Nephron progenitor cell (in vitro differentiated cells): ENCODE results near the gene TAF13.

ENCODE experiments used
- DNase-seq: peaks from one replicate; pipeline ENCODE4 v3.0.0; 2021
- H3K27ac Mint-ChIP-seq: 2 replicates; pipeline ENCODE4 v1.8.0; 2021; ENCODE audit warnings: mild to moderate bottlenecking, moderate library complexity, mixed read lengths
- H3K27me3 Mint-ChIP-seq: 2 replicates; pipeline ENCODE4 v1.8.0; 2021; ENCODE audit warnings: mild to moderate bottlenecking, low read depth, mixed read lengths; ENCODE audit not compliant: poor library complexity
- H3K36me3 Mint-ChIP-seq: 2 replicates; pipeline ENCODE4 v1.8.0; 2021; ENCODE audit warnings: low read depth, mixed read lengths
- H3K4me1 Mint-ChIP-seq: 2 replicates; pipeline ENCODE4 v1.8.0; 2021; ENCODE audit warnings: mixed read lengths
- H3K4me3 Mint-ChIP-seq: 2 replicates; pipeline ENCODE4 v1.8.0; 2021; ENCODE audit warnings: mild to moderate bottlenecking, moderate library complexity, mixed read lengths
- H3K9me3 Mint-ChIP-seq: 2 replicates; pipeline ENCODE4 v1.8.0; 2021; ENCODE audit warnings: mild to moderate bottlenecking, moderate library complexity, mixed read lengths
- CTCF ChIP-seq: fragments of 200-600 bp; sonication (generic); IDR thresholded peaks from 2 replicates; pipeline ENCODE4 v1.5.0; 2021; ENCODE audit warnings: antibody characterized with exemption

The TAF13 gene

GRCh38 chr1:109048335-109048734 is 27.5 kb downstream of the TAF13 start:
- Mint-ChIP-seq H3K4me1 (no peaks in the 10 kb centered on the region), H3K27ac (no peak overlapping the region), H3K36me3 (no peaks in the 10 kb centered on the region), H3K9me3 (peaks cover 4% of the 10 kb centered on the region), H3K4me3 (no peak overlapping the region), H3K27me3 (peaks cover 43% of the 10 kb centered on the region)
- TF ChIP-seq CTCF: no peak
- no peak for DNase-seq

- Mint-ChIP-seq H3K4me3 (no peak overlapping the region), H3K4me1 (peaks cover 3% of the 10 kb centered on the region), H3K9me3 (no peaks in the 10 kb centered on the region), H3K27me3 (peaks cover 43% of the 10 kb centered on the region), H3K36me3 (no peaks in the 10 kb centered on the region), H3K27ac (no peak overlapping the region)
- no peak for DNase-seq
- TF ChIP-seq CTCF: no peak
These were observed 28.5 kb downstream of the TAF13 start for GRCh38 chr1:109047339-109047738.

- no peaks in the 10 kb centered on the region for H3K9me3 Mint-ChIP-seq
- DNase-seq: no peak
These were observed 29.1 kb downstream of the TAF13 start for GRCh38 chr1:109046671-109047070.

GRCh38 chr1:109045595-109045994 is 30.2 kb downstream of the TAF13 start:
- H3K4me3 Mint-ChIP-seq: no peak overlapping the region
- no peak for DNase-seq
- peaks cover 39% of the 10 kb centered on the region for H3K27me3 Mint-ChIP-seq
- no peak overlapping the region for H3K27ac Mint-ChIP-seq
- no peak for TF ChIP-seq CTCF
- H3K4me1 Mint-ChIP-seq: peaks cover 10% of the 10 kb centered on the region
- H3K36me3 Mint-ChIP-seq: no peaks in the 10 kb centered on the region
- H3K9me3 Mint-ChIP-seq: no peaks in the 10 kb centered on the region

More at GRCh38 chr1:109046671-109047070, 29.1 kb downstream of the TAF13 start:
- no peak for TF ChIP-seq CTCF
- Mint-ChIP-seq H3K4me1 (peaks cover 4% of the 10 kb centered on the region), H3K4me3 (no peak overlapping the region), H3K27ac (no peak overlapping the region), H3K27me3 (peaks cover 43% of the 10 kb centered on the region), H3K36me3 (no peaks in the 10 kb centered on the region)

GRCh38 chr1:109041621-109042468 is 34.0 kb downstream of the TAF13 start, which contains the start of gene WDR47:
WDR47 (minus strand) TSS chr1:109042102; CDS start chr1:109023512, 18,590 bp downstream.
- H3K4me1 Mint-ChIP-seq: peaks cover 16% of the 10 kb centered on the region
- peak; percentile 90 for DNase-seq
- peak within 1 kb of the TSS; percentile 93 for H3K4me3 Mint-ChIP-seq
- no peaks in the 10 kb centered on the region for H3K9me3 Mint-ChIP-seq
- no peak for TF ChIP-seq CTCF
- no peaks in the 10 kb centered on the region for H3K36me3 Mint-ChIP-seq
- H3K27ac Mint-ChIP-seq: peak within 1 kb of the TSS; percentile 72
- H3K27me3 Mint-ChIP-seq: peaks cover 17% of the 10 kb centered on the region
